SH-SY5Y (cell line): ENCODE results near the gene CCNK.

Experiments used
- GATA2 ChIP-seq: IDR thresholded peaks from 2 replicates; pipeline ENCODE4 v1.6.1; 2011; ENCODE audit warnings: mild to moderate bottlenecking, low read depth, low read length
- GATA3 ChIP-seq: IDR thresholded peaks from 2 replicates; pipeline ENCODE4 v1.6.1; 2011; ENCODE audit warnings: low read depth, mild to moderate bottlenecking, low read length, moderate library complexity

GRCh38 chr14:99514552-99515300 lies 33.5 kb downstream of the CCNK start:
- TF ChIP-seq GATA2 (no peak), GATA3 (no peak)
